Natural killer cell (primary cell): ENCODE results near the gene AP5S1. TPM values are rescaled to one million over a fixed set of nuclear protein-coding genes. Genes with fewer than 3 reads are reported as not detected.
"Not testable (repeated sequence)": the region's sequence is repeated elsewhere in the genome, so short reads cannot be mapped to it uniquely, and the experiment has no call there.

Experiments used
- ATAC-seq, 3 donors: fragments of 150-1000 bp in 2 of 3; fragments of 200-7000 bp in 1 of 3; cut with Tn5 transposase; 1 replicate in 1 of 3; 2 replicates in 2 of 3; pipeline ENCODE4 v1.10.0; 2021; ENCODE audit warnings: mild to moderate bottlenecking in 2 of 3, moderate library complexity in 2 of 3
- DNase-seq, 2 donors: peaks; one replicate each; pipeline versions ENCODE4 v3.0.0 to v3.0.0-alpha.2; 2013 to 2021; ENCODE audit warnings: mixed read lengths in 1 of 2
- H3K27ac ChIP-seq: one replicate; pipeline ENCODE4 v1.5.1; 2013; ENCODE audit warnings: mild to moderate bottlenecking, low read length
- H3K27me3 ChIP-seq: one replicate; pipeline ENCODE4 v1.6.1; 2013; ENCODE audit warnings: low read length; ENCODE audit not compliant: control insufficient read depth, insufficient read depth
- H3K36me3 ChIP-seq: one replicate; pipeline ENCODE4 v1.6.1; 2013; ENCODE audit warnings: low read length; ENCODE audit not compliant: control insufficient read depth, insufficient read depth
- H3K4me1 ChIP-seq: one replicate; pipeline ENCODE4 v1.6.1; 2013; ENCODE audit warnings: low read length; ENCODE audit not compliant: control insufficient read depth, insufficient read depth
- H3K4me3 ChIP-seq: one replicate; pipeline ENCODE4 v1.5.1; 2013; ENCODE audit warnings: low read length
- H3K9me3 ChIP-seq: one replicate; pipeline ENCODE4 v1.6.1; 2013; ENCODE audit warnings: low read length; ENCODE audit not compliant: control insufficient read depth, insufficient read depth
- H3K27ac Mint-ChIP-seq, 2 donors: one replicate each; pipeline ENCODE4 v1.8.0; 2022; ENCODE audit warnings: mild to moderate bottlenecking in 2 of 2, mixed read lengths in 2 of 2, moderate library complexity in 1 of 2
- H3K27me3 Mint-ChIP-seq, 2 donors: one replicate each; pipeline ENCODE4 v1.8.0; 2022; ENCODE audit warnings: low read depth in 2 of 2, mixed read lengths in 2 of 2
- H3K36me3 Mint-ChIP-seq: one replicate; pipeline ENCODE4 v1.8.0; 2022; ENCODE audit warnings: mixed read lengths
- H3K4me1 Mint-ChIP-seq, 2 donors: one replicate each; pipeline ENCODE4 v1.8.0; 2022; ENCODE audit warnings: mixed read lengths in 2 of 2
- H3K4me3 Mint-ChIP-seq: one replicate; pipeline ENCODE4 v1.8.0; 2022; ENCODE audit warnings: mild to moderate bottlenecking, moderate library complexity, mixed read lengths
- H3K9me3 Mint-ChIP-seq, 2 donors: one replicate each; pipeline ENCODE4 v1.8.0; 2022; ENCODE audit warnings: mixed read lengths in 2 of 2
- WGBS: methylation state at CpG from one replicate; pipeline ENCODE4 v1.1.7; 2013; ENCODE audit warnings: missing lambda C conversion rate; ENCODE audit not compliant: insufficient coverage; 5-methylcytosine and 5-hydroxymethylcytosine counted together
- intact Hi-C: fragments of 100-400 bp; cut with micrococcal nuclease; formaldehyde crosslinking; loops from one replicate; pipeline ENCODE4 v1.14.2; 2022
- total RNA-seq, 4 donors: library from RNA; stranded (reverse); fragments of 120-200 nt in 1 of 4; gene quantifications; one replicate each; pipeline versions ENCODE4 v1.2.3 to v1.2.4, GENCODE V29; 2013 to 2022
- TF ChIP-seq, protein P1 (sequence below): fragments of 200-600 bp; IDR thresholded peaks from one replicate; pipeline ENCODE4 v1.8.0; 2022; ENCODE audit warnings: antibody characterized with exemption

Gene AP5S1
- total RNA-seq, 3 donors from 2014 or later (not counting 1 experiment from before 2014, with no cell fraction given): 7.9 to 12.3 (median 12.1) TPM

DNA sequence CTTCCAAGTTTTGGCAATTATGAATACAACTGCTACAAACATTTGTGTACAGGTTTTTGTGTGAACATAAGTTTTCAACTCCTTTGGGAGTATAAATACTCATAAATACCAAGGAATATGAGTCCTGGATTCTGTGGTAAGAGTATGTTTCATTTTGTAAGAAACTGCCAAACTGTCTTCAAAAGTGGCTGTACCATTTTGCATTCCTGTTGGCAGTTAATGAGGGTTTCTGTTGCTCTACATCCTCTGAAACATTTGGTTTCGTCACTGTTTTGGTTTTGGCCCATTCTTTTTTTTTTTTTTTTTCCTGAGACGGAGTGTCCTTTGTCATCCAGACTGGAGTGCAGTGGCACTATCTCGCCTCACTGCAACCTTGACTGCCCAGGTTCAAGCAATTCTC is 8.5 kb downstream of the AP5S1 start:
- Histone ChIP-seq H3K9me3 (no peaks in the 10 kb centered on the region), H3K4me3 (no peak overlapping the region), H3K36me3 (peaks cover 10% of the 10 kb centered on the region), H3K27ac (no peak overlapping the region), H3K4me1 (no peaks in the 10 kb centered on the region), H3K27me3 (no peaks in the 10 kb centered on the region)
- H3K27ac Mint-ChIP-seq: no peak overlapping the region
- WGBS: 90% methylated on average over 3 of the region's 3 CpGs
- H3K9me3 Mint-ChIP-seq: no peaks in the 10 kb centered on the region
- no peaks in the 10 kb centered on the region for H3K27me3 Mint-ChIP-seq
- no peaks in the 10 kb centered on the region for H3K36me3 Mint-ChIP-seq
- TF ChIP-seq, protein P1, sequence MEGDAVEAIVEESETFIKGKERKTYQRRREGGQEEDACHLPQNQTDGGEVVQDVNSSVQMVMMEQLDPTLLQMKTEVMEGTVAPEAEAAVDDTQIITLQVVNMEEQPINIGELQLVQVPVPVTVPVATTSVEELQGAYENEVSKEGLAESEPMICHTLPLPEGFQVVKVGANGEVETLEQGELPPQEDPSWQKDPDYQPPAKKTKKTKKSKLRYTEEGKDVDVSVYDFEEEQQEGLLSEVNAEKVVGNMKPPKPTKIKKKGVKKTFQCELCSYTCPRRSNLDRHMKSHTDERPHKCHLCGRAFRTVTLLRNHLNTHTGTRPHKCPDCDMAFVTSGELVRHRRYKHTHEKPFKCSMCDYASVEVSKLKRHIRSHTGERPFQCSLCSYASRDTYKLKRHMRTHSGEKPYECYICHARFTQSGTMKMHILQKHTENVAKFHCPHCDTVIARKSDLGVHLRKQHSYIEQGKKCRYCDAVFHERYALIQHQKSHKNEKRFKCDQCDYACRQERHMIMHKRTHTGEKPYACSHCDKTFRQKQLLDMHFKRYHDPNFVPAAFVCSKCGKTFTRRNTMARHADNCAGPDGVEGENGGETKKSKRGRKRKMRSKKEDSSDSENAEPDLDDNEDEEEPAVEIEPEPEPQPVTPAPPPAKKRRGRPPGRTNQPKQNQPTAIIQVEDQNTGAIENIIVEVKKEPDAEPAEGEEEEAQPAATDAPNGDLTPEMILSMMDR: no peak
- ATAC-seq: no peak
- no peak for DNase-seq
- H3K4me1 Mint-ChIP-seq: peaks cover 10 to 11% of the 10 kb centered on the region in 2 donors
- intact Hi-C loops: no loop called here
- H3K4me3 Mint-ChIP-seq: no peak overlapping the region

DNA sequence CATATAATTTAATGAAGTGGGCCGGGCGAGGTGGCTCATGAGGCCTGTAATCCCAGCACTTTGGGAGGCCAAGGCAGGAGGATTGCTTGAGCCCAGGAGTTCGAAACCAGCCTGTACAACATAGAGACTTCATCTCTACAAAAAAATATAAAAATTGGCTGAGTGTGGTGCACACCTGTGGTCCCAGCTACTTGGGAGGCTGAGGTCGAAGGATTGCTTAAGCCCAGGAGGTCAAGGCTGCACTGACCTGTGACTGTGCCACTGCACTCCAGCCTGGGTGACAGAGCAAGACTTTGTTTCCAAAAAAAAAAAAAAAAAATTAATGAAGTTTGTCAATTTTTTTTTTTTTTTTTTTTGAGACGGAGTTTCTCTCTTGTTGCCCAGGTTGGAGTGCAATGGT is 9.5 kb downstream of the AP5S1 start:
- ATAC-seq, intact Hi-C loops, H3K27ac Mint-ChIP-seq: not testable (repeated sequence)

DNA sequence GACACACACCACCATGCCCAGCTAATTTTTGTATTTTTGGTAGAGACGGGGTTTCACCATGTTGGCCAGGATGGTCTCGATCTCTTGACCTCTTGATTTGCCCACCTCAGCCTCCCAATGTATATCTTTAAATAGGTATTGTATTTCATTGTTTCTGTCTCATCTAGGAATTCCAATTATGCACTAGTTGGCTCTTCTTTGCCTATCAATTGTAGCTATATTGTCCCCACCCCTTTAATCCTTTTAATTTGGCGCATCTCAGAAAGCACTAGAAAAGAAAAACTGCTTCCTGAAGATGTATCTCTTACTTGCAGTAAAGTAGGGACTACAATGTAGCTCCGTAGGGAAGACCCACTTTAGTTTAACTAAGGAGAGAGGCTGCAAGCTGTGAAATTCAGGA is 15.8 kb downstream of the AP5S1 start:
- Mint-ChIP-seq H3K9me3 (no peaks in the 10 kb centered on the region), H3K4me3 (no peak overlapping the region), H3K4me1 (no peaks in the 10 kb centered on the region), H3K27ac (no peak overlapping the region), H3K36me3 (no peaks in the 10 kb centered on the region), H3K27me3 (no peaks in the 10 kb centered on the region)
- ATAC-seq (no peak), DNase-seq (no peak)
- no peaks in the 10 kb centered on the region for H3K4me1 ChIP-seq
- H3K27me3 ChIP-seq: no peaks in the 10 kb centered on the region
- no peak overlapping the region for H3K27ac ChIP-seq
- no peak overlapping the region for H3K4me3 ChIP-seq
- no peaks in the 10 kb centered on the region for H3K9me3 ChIP-seq
- no peaks in the 10 kb centered on the region for H3K36me3 ChIP-seq
- intact Hi-C loops: no loop called here
- TF ChIP-seq, protein P1: no peak
- 100% methylated on average over 2 of the region's 4 CpGs for WGBS

More for the DNA sequence above, 9.5 kb downstream of the AP5S1 start:
- H3K4me3 Mint-ChIP-seq, H3K9me3 ChIP-seq, H3K27me3 ChIP-seq, H3K9me3 Mint-ChIP-seq, H3K4me1 ChIP-seq, H3K4me3 ChIP-seq, H3K27ac ChIP-seq, DNase-seq, H3K36me3 Mint-ChIP-seq, H3K36me3 ChIP-seq, H3K27me3 Mint-ChIP-seq: not testable (repeated sequence)
- H3K4me1 Mint-ChIP-seq: peaks cover 10 to 11% of the 10 kb centered on the region in 2 donors
- 94% methylated on average over 5 of the region's 5 CpGs for WGBS

DNA sequence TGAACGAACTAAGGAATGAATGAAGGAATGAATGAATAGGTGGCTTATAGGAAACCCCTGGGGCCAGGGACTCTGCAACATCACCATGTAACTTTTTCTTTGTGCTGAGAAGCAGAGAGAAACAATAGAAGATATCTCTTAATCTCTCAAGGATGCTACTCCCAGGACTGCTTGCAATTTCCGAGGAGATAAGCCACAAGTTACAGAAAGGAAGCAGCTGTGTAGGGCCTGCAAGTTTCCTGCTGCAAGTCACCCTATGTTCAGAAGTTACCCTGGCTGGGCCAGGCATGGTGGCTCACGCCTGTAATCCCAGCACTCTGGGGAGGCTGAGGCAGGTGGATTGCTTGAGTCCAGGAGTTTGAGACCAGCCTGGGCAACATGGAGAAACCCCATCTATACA is 19.0 kb downstream of the AP5S1 start:
- Histone ChIP-seq H3K9me3 (no peaks in the 10 kb centered on the region), H3K36me3 (no peaks in the 10 kb centered on the region), H3K4me1 (no peaks in the 10 kb centered on the region), H3K27ac (no peak overlapping the region), H3K27me3 (no peaks in the 10 kb centered on the region), H3K4me3 (no peak overlapping the region)
- no peak for DNase-seq
- Mint-ChIP-seq H3K4me3 (no peak overlapping the region), H3K27ac (no peak overlapping the region), H3K4me1 (no peaks in the 10 kb centered on the region), H3K36me3 (no peaks in the 10 kb centered on the region), H3K9me3 (no peaks in the 10 kb centered on the region), H3K27me3 (no peaks in the 10 kb centered on the region)
- no peak for ATAC-seq
- TF ChIP-seq, protein P1: no peak
- intact Hi-C loops: no loop called here
- 35% methylated on average over 2 of the region's 3 CpGs for WGBS

DNA sequence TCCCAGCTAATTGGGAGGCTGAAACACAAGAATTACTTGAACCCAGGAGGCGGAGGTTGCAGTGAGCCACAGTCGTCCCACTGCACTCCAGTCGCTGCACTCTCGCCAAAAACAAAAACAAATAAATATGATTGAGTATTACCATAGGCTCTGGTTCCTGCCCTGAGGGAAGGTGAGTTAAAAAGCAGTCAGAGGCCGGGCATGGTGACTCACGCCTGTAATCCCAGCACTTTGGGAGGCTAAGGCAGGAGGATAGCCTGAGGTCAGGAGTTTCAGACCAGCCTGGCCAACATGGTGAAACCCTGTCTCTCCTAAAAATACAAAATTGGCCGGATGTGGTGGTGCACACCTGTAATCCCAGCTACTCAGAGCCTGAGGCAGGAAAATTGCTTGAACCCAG is 19.9 kb downstream of the AP5S1 start:
- H3K4me1 Mint-ChIP-seq, intact Hi-C loops, H3K36me3 Mint-ChIP-seq, H3K9me3 Mint-ChIP-seq, H3K36me3 ChIP-seq, H3K4me1 ChIP-seq, DNase-seq, H3K4me3 ChIP-seq, H3K27me3 ChIP-seq, ATAC-seq, H3K9me3 ChIP-seq, H3K27ac Mint-ChIP-seq, H3K27ac ChIP-seq, H3K4me3 Mint-ChIP-seq, H3K27me3 Mint-ChIP-seq: not testable (repeated sequence)
- WGBS: 98% methylated on average over 7 of the region's 7 CpGs
